Measurements from ENCODE around the gene NLRC4. TPM values are rescaled to one million over a fixed set of nuclear protein-coding genes. Genes with fewer than 3 reads are reported as not detected.

Gene NLRC4
- total and polyA plus RNA-seq, 2 of the 8 experiments (the other 6 are each of a cell fraction or from before 2014, with no cell fraction given), result not detected

- TF ChIP-seq ATF3 (IDR thresholded peaks at IDR 0.05; ENCODE audit: insufficient read depth, low read depth, low read length) (no peak), BACH1 (IDR thresholded peaks at IDR 0.05; ENCODE audit: low read length) (no peak), SP2 (IDR thresholded peaks at IDR 0.05; ENCODE audit: low read length) (no peak), CHD1 (IDR thresholded peaks at IDR 0.05; ENCODE audit: low read depth, low read length) (no peak)
These were observed 6.4 kb downstream of the NLRC4 start (continued) for GRCh38 chr2:32258242-32258641.

Data from H1 (cell line).